ENCODE data around the gene EIF3I. TPM values are rescaled to one million over a fixed set of nuclear protein-coding genes. Genes with fewer than 3 reads are reported as not detected.

Gene EIF3I
- total RNA-seq (100 to 1,000 TPM in 3 of 5 experiments, 10 to 100 TPM in 2; 82.6 to 182 (median 104) TPM), polyA plus RNA-seq (100 to 1,000 TPM; 185 to 189 TPM), total RNA-seq (143 reads per million, percentile 90 among the genes with 10 or more reads in this experiment)

DNA sequence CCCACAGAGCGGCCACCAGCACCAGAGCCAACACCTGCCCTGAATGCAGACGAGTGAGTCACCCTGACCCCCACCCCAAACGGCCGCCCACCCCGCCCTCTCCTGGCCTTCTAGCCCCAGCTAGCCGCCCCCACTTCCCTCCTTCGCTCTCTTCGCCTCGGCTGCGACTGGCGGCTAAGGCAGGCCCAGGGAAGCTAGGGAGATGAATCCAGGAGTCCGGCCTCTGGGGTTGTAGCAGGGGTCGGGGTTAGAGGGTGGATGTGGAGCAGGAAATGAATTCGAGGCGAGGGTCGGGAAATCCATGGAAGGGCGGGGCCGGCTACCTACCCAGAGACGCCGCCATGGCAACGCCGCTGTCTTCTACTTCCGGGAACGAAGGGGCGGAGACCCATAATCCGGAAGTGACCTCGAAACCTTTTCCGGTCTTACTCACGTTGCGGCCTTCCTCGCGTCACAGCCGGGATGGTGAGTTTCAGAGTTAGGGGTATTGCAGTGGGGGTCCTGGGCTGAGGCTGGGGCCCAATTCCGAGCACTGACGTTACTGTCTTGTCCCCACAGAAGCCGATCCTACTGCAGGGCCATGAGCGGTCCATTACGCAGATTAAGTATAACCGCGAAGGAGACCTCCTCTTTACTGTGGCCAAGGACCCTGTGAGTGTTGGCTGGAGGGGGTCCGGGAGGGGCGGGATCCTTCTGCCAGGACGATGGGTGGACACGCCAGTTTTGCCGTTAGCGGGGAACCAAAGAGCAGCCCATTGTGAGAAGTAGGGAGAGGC, at the start of gene EIF3I, which contains the start of gene TMEM234:
TSS of gene EIF3I (plus strand) at position 428 of the 776 bp plus-strand sequence. CDS start at position 463, 35 bp downstream.
TSS of gene TMEM234 (minus strand) at position 374 of the 776 bp plus-strand sequence. CDS start at position 343, 31 bp downstream.
- intact Hi-C loops (cut with micrococcal nuclease): loop anchor here (1.0 to 2.0 kb wide), 13 partner anchors 17 to 172 kb away; partner anchors contain the start of genes BSDC1 (in 2 of the 2), CCDC28B (in 2 of the 2), HDAC1 (in 2 of the 2) and IQCC (in 1 of the 2)
- H3K36me3 ChIP-seq (ENCODE audit: control insufficient read depth in 2 of 3, insufficient read depth in 3 of 3, low read length in 3 of 3): peaks cover 5 to 34% (median 11%) of the 10 kb centered on the region in 3 experiments
- H3K9me3 ChIP-seq (ENCODE audit: control insufficient read depth in 2 of 3, low read length in 3 of 3): no peaks in the 10 kb centered on the region
- ATAC-seq: peak; percentile 95
- peaks cover 14 to 57% (median 37%) of the 10 kb centered on the region in 7 donors for H3K4me1 Mint-ChIP-seq
- H3K36me3 Mint-ChIP-seq: peaks cover 0 to 25% (median 11%) of the 10 kb centered on the region in 5 donors
- CTCF ChIA-PET: interaction anchor here (1.3 to 1.5 kb wide), 2 partner anchors 19 to 150 kb away, joined by 6 read pairs; no protein-coding TSS in a partner anchor
- H3K27me3 ChIP-seq (ENCODE audit: control insufficient read depth in 2 of 2, insufficient read depth in 2 of 2, low read length in 2 of 2): no peaks in the 10 kb centered on the region
- peak within 1 kb of the TSS; percentile 90 to 98 (median 97) for H3K4me3 Mint-ChIP-seq
- peak; percentile 71 to 94 (median 89) for DNase-seq
- H3K4me1 ChIP-seq (ENCODE audit: control insufficient read depth in 2 of 2, insufficient read depth in 2 of 2, low read length in 2 of 2): peaks cover 23 to 24% of the 10 kb centered on the region in 2 donors
- POLR2A ChIA-PET: interaction anchor here (0.5 to 2.4 kb wide), 7 partner anchors 8 to 68 kb away, joined by 4 to 10 read pairs (median 5); partner anchors contain the start of genes IQCC and LCK
- peak within 1 kb of the TSS; percentile 94 to 99 (median 98) for H3K27ac Mint-ChIP-seq
- no peaks in the 10 kb centered on the region for H3K9me3 Mint-ChIP-seq
- peak within 1 kb of the TSS; percentile 99 for H3K27ac ChIP-seq (ENCODE audit: low read depth, low read length)
- H3K27me3 Mint-ChIP-seq: no peaks in the 10 kb centered on the region
- peak within 1 kb of the TSS; percentile 99 for H3K4me3 ChIP-seq (ENCODE audit: low read length)

GRCh38 chr1:32172621-32173245, 49.5 kb upstream of the EIF3I start:
- peaks cover 8 to 32% (median 18%) of the 10 kb centered on the region in 7 donors for H3K4me1 Mint-ChIP-seq
- ATAC-seq (no peak), DNase-seq (no peak)
- H3K9me3 ChIP-seq (ENCODE audit: control insufficient read depth in 2 of 3, low read length in 3 of 3): no peaks in the 10 kb centered on the region
- H3K36me3 ChIP-seq (ENCODE audit: control insufficient read depth in 2 of 3, insufficient read depth in 3 of 3, low read length in 3 of 3): peaks cover 22 to 56% (median 28%) of the 10 kb centered on the region in 3 experiments
- ChIA-PET CTCF (no interaction called here), POLR2A (interaction anchor here (0.6 to 1.4 kb wide), 3 partner anchors 9 to 403 kb away, joined by 3 read pairs; no protein-coding TSS in a partner anchor)
- intact Hi-C loops (cut with micrococcal nuclease): no loop called here
- no peak overlapping the region for H3K27ac ChIP-seq (ENCODE audit: low read depth, low read length)
- peak overlapping the region in 4 of 10 donors; percentile 11 to 56 (median 26) for H3K4me3 Mint-ChIP-seq
- H3K9me3 Mint-ChIP-seq: no peaks in the 10 kb centered on the region
- H3K27ac Mint-ChIP-seq: peak overlapping the region in 6 of 9 donors; percentile 9 to 59 (median 48)
- no peak overlapping the region for H3K4me3 ChIP-seq (ENCODE audit: low read length)
- H3K27me3 ChIP-seq (ENCODE audit: control insufficient read depth in 2 of 2, insufficient read depth in 2 of 2, low read length in 2 of 2): no peaks in the 10 kb centered on the region
- peaks cover 0 to 8% of the 10 kb centered on the region in 2 donors for H3K4me1 ChIP-seq (ENCODE audit: control insufficient read depth in 2 of 2, insufficient read depth in 2 of 2, low read length in 2 of 2)
- no peaks in the 10 kb centered on the region for H3K27me3 Mint-ChIP-seq
- H3K36me3 Mint-ChIP-seq: peaks cover 6 to 36% (median 21%) of the 10 kb centered on the region in 5 donors

DNA sequence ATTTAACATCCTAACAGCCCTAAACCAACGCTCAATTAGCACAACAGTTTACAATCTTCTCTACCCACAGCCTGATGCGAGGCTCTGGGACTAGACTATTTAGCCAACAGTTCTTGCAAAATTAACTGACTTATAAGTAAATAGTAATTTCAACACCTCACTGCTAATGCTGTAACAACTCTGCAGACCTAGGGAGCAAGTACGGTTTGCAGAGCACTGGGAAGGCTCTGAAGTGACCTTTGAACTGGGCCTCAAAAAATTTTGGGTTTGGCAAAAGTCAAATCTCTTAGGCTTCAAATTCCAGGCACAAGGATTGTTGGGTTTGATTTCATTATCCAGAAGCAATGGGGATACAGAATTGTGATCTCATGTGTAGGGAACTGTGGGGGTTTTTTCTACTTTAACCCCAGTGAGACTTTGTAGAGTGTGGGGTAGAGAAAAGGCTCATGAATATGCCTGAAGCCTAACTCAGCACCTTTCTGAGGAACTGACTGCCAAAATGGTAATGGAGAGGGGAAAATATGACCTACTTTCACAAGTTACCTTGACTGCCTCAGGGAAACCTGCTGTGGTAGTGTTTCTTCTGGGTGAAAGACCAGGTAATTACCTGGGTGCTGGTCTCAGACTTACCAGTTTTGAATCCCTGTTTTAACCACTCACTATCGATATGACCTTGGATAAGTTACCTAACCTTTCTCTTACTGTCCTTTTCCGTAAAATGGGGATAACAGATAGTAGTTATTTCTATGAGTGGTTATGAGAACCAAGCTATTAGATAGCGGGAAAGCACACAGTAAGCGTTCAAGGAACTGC, 43.6 kb upstream of the EIF3I start:
- Mint-ChIP-seq H3K4me1 (peaks cover 15 to 37% (median 33%) of the 10 kb centered on the region in 7 donors), H3K27me3 (no peaks in the 10 kb centered on the region), H3K4me3 (peak overlapping the region; percentile 86 to 94 (median 91)), H3K9me3 (no peaks in the 10 kb centered on the region), H3K36me3 (peaks cover 0 to 26% (median 9%) of the 10 kb centered on the region in 5 donors), H3K27ac (peak overlapping the region; percentile 84 to 98 (median 92))
- intact Hi-C loops (cut with micrococcal nuclease): loop anchor here (1.0 to 5.0 kb wide), 10 partner anchors 22 to 216 kb away; partner anchors contain the start of genes KPNA6 (in 2 of the 2), TMEM39B (in 2 of the 2), BSDC1 (in 1 of the 2) and CCDC28B (in 1 of the 2)
- H3K27ac ChIP-seq (ENCODE audit: low read depth, low read length): peak overlapping the region; percentile 89
- H3K9me3 ChIP-seq (ENCODE audit: control insufficient read depth in 2 of 3, low read length in 3 of 3): no peaks in the 10 kb centered on the region
- H3K36me3 ChIP-seq (ENCODE audit: control insufficient read depth in 2 of 3, insufficient read depth in 3 of 3, low read length in 3 of 3): peaks cover 0 to 14% (median 0%) of the 10 kb centered on the region in 3 experiments
- H3K4me3 ChIP-seq (ENCODE audit: low read length): peak overlapping the region; percentile 89
- no peaks in the 10 kb centered on the region for H3K27me3 ChIP-seq (ENCODE audit: control insufficient read depth in 2 of 2, insufficient read depth in 2 of 2, low read length in 2 of 2)
- ChIA-PET POLR2A (interaction anchor here (0.8 to 5.2 kb wide), 11 partner anchors 16 to 949 kb away, joined by 3 to 49 read pairs (median 4); partner anchors contain the start of genes BSDC1, CCDC28B, KPNA6 and LCK), CTCF (no interaction called here)
- no peak for ATAC-seq
- DNase-seq: no peak
- H3K4me1 ChIP-seq (ENCODE audit: control insufficient read depth in 2 of 2, insufficient read depth in 2 of 2, low read length in 2 of 2): peaks cover 17 to 21% of the 10 kb centered on the region in 2 donors

DNA sequence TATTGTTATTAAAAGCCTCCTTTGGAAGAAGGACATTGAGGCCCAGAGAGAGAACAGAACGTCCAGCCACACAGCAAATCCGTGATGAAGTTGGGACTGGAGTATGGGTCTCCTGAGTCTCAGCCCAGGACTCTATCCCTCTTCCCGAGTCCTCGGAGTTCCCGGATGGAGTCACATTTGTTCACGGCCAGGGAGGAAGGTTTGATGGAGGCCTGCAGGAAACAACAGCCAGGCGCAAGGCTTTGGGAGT, 43.1 kb upstream of the EIF3I start:
- no peaks in the 10 kb centered on the region for H3K9me3 ChIP-seq (ENCODE audit: control insufficient read depth in 2 of 3, low read length in 3 of 3)
- POLR2A ChIA-PET: interaction anchor here (0.8 to 5.2 kb wide), 12 partner anchors 15 to 948 kb away, joined by 3 to 49 read pairs (median 4); partner anchors contain the start of genes BSDC1, CCDC28B, KPNA6 and LCK
- no peaks in the 10 kb centered on the region for H3K9me3 Mint-ChIP-seq
- ATAC-seq: no peak
- H3K36me3 ChIP-seq (ENCODE audit: control insufficient read depth in 2 of 3, insufficient read depth in 3 of 3, low read length in 3 of 3): peaks cover 0 to 13% (median 1%) of the 10 kb centered on the region in 3 experiments
- H3K4me3 Mint-ChIP-seq: peak overlapping the region; percentile 86 to 94 (median 91)
- peak overlapping the region; percentile 89 for H3K4me3 ChIP-seq (ENCODE audit: low read length)
- H3K27ac ChIP-seq (ENCODE audit: low read depth, low read length): peak overlapping the region; percentile 89
- no peaks in the 10 kb centered on the region for H3K27me3 ChIP-seq (ENCODE audit: control insufficient read depth in 2 of 2, insufficient read depth in 2 of 2, low read length in 2 of 2)
- H3K4me1 ChIP-seq (ENCODE audit: control insufficient read depth in 2 of 2, insufficient read depth in 2 of 2, low read length in 2 of 2): peaks cover 17 to 21% of the 10 kb centered on the region in 2 donors
- CTCF ChIA-PET: interaction anchor here (0.8 to 2.0 kb wide), 3 partner anchors 22 to 215 kb away, joined by 3 to 4 read pairs (median 4); partner anchors contain the start of genes BSDC1 and CCDC28B
- H3K27me3 Mint-ChIP-seq: no peaks in the 10 kb centered on the region
- H3K27ac Mint-ChIP-seq: peak overlapping the region; percentile 84 to 98 (median 92)
- DNase-seq: no peak
- peaks cover 0 to 30% (median 11%) of the 10 kb centered on the region in 5 donors for H3K36me3 Mint-ChIP-seq
- intact Hi-C loops (cut with micrococcal nuclease): loop anchor here (1.0 to 5.0 kb wide), 10 partner anchors 21 to 215 kb away; partner anchors contain the start of genes KPNA6 (in 2 of the 2), TMEM39B (in 2 of the 2), BSDC1 (in 1 of the 2) and CCDC28B (in 1 of the 2)
- peaks cover 18 to 41% (median 35%) of the 10 kb centered on the region in 7 donors for H3K4me1 Mint-ChIP-seq

DNA sequence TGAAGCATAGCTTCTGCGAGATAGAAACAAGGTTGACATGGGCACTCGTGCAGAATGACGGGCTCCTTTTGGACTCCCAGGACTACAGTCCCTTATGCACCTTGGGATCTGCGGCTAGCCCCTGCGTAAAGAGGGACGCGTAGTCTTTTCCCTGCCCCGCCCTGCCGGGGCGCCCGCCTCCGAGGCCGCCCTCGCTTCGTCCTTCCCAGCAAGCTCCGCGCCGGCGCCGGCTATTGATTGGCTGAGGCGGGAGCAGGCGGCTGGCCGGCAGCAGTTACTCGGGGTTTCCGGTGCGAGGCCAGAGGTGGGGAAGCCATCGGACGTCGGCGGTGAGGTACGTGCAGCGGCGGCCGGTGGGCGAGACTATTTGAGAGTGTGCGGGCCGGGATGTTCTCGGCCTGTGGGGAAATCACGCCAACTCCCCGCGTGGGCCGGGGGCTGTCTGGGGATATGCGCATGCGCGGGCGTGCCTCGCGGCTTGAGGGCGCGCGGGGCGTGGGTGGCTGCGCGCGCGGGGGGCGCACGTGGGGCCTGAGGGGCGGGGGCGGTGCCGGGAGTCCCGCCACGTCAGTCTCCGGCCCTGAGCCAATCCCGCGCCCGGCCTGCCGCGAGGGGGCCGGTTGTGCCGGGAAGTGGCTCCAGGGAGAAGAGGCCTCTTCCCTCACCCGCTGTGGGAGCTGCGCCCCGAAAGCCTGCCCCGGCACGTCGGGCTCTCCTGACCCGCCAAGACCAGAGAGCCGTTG, 42.6 kb upstream of the EIF3I start, which contains the start of gene TXLNA:
TSS of gene TXLNA (plus strand) at position 233 of the 743 bp plus-strand sequence. CDS start 671 bp downstream, outside the sequence.
- peak within 1 kb of the TSS; percentile 89 for H3K4me3 ChIP-seq (ENCODE audit: low read length)
- CTCF ChIA-PET: interaction anchor here (0.8 to 2.0 kb wide), 3 partner anchors 21 to 215 kb away, joined by 3 to 4 read pairs (median 4); partner anchors contain the start of genes BSDC1 and CCDC28B
- peaks cover 17 to 21% of the 10 kb centered on the region in 2 donors for H3K4me1 ChIP-seq (ENCODE audit: control insufficient read depth in 2 of 2, insufficient read depth in 2 of 2, low read length in 2 of 2)
- Mint-ChIP-seq H3K27me3 (no peaks in the 10 kb centered on the region), H3K4me1 (peaks cover 22 to 45% (median 38%) of the 10 kb centered on the region in 7 donors), H3K36me3 (peaks cover 0 to 34% (median 10%) of the 10 kb centered on the region in 5 donors), H3K9me3 (no peaks in the 10 kb centered on the region), H3K27ac (peak within 1 kb of the TSS; percentile 84 to 98 (median 92)), H3K4me3 (peak within 1 kb of the TSS; percentile 86 to 94 (median 91))
- POLR2A ChIA-PET: interaction anchor here (0.6 to 5.2 kb wide), 18 partner anchors 12 to 948 kb away, joined by 3 to 49 read pairs (median 4); partner anchors contain the start of genes BSDC1, CCDC28B, KPNA6 and LCK
- no peaks in the 10 kb centered on the region for H3K9me3 ChIP-seq (ENCODE audit: control insufficient read depth in 2 of 3, low read length in 3 of 3)
- DNase-seq: peak; percentile 80 to 93 (median 86)
- H3K36me3 ChIP-seq (ENCODE audit: control insufficient read depth in 2 of 3, insufficient read depth in 3 of 3, low read length in 3 of 3): peaks cover 0 to 18% (median 5%) of the 10 kb centered on the region in 3 experiments
- H3K27me3 ChIP-seq (ENCODE audit: control insufficient read depth in 2 of 2, insufficient read depth in 2 of 2, low read length in 2 of 2): no peaks in the 10 kb centered on the region
- H3K27ac ChIP-seq (ENCODE audit: low read depth, low read length): peak within 1 kb of the TSS; percentile 89
- intact Hi-C loops (cut with micrococcal nuclease): loop anchor here (1.0 to 5.0 kb wide), 13 partner anchors 21 to 472 kb away; partner anchors contain the start of genes BSDC1 (in 2 of the 2), KPNA6 (in 2 of the 2), TMEM39B (in 2 of the 2) and CCDC28B (in 1 of the 2)
- ATAC-seq: peak; percentile 91

Data from naive thymus-derived CD4-positive, alpha-beta T cell (primary cell).